DMS53 treated with DMSO at 0.1 percent for 48 hours (cell line): Measurements from ENCODE around the gene CD99.
"Not testable (repeated sequence)": the region's sequence is repeated elsewhere in the genome, so short reads cannot be mapped to it uniquely, and the experiment has no call there.

Experiments
- DNase-seq: peaks from one replicate; lab custom pipeline; 2025; ENCODE audit not compliant: unreplicated experiment; lab: John Stamatoyannopoulos, UW

The CD99 gene

DNA sequence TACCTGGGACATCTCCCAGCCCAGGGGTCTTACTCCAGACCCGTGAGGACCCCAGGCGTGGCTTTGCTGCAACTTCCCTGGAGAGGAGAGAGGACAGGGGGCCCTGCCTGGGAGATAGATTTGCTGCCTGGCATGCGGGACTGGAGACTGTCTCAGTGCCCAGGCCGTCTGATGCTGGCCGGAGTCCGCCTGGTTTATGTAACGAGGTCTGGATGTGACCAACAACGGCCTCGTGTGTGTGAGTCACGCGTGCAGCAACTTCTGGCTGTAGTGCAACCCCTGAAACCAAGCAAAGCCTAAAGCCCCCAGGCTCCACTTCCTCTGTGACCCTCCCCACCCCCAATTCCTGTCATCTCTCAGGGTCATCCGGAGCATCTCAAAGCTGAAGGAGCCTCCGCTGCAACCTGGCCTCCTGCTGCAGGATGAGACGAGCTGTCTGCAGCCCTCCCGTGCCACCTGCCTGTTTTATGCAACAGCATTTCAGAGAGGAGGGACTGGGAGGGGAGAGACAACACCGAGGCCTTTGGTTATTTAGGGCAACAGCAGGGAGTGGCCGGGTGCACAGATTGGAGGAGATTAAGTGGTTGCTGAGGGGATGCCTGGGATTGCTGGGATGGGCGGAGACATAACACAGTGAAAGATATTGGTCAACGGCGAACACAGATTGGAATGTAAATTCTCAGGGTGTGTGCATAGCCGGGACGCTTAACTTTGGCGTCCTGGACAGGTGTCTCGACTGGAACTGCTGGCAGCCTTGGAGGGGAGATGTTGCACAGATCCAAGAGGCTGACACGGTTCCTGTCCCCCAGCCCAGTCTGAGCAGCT is 76.7 kb downstream of the CD99 start:
- DNase-seq: no peak

DNA sequence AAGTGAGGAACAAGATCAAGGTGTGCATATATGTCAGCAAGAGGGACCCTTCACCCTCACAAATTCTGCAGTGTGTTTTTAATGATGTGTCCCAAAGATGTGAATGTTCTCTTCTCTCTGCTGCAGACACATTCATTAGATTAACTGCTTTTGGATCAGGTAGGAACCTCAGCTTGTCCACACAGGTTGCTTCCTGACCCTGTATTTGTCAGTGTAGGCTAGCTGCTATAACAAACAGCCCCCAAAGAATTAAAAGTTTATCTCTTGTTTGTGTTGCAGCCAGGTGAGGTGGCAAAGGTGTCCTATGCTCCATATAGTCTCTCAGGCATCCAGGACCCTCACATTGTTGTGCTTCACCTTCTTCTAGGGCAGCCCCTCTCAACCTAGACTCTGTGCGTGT is 78.5 kb downstream of the CD99 start:
- DNase-seq: no peak

DNA sequence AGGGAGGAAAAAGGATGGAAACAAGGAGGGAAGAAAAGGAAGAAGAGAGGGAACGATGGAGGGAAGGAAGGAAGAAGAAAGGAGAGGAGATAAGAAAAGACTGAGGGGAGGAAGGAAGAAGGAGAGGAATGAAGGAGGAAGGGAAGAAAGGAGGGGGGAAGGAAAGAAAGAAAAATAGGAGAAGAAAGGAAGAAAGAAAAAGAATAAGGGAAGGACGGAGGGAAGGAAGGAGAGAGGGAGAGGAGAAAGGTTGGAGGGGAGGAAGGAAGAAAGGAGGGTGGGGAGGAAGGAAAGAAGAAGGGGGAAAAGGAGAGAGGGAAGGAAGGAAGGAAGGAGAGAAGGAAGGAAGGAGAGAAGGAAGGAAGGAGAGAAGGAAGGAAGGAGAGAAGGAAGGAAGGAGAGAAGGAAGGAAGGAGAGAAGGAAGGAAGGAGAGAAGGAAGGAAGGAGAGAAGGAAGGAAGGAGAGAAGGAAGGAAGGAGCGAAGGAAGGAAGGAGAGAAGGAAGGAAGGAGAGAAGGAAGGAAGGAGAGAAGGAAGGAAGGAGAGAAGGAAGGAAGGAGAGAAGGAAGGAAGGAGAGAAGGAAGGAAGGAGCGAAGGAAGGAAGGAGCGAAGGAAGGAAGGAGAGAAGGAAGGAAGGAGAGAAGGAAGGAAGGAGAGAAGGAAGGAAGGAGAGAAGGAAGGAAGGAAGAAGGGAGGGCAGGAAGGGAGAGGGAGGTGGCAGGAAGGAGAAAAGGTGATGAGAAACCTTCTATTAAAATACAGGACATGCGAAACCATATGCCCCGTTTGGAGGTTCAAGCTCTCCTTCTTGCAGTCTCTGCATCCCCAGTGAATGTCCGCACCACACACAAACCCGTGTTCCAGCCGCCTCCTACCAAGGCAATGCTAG is 82.3 kb downstream of the CD99 start:
- DNase-seq: not testable (repeated sequence)

DNA sequence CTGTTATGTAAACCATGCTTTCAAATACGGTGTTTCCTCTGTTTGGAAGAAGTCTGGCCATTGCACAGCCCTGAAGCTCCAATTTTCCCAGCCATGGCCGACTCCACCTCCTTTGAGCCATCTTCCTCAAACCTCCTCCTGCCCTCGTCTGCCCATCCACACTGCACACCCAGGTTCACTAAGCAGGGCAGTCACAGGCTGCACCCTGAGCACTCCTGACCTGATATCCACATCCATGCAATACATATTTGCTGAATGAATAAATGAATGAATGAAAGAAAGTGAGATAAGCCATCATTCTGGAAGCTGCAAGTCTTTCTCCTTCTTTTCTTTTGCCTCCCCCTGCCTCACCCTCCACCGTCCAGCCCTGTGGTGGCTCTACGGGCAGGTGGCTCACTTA is 83.0 kb downstream of the CD99 start:
- no peak for DNase-seq

DNA sequence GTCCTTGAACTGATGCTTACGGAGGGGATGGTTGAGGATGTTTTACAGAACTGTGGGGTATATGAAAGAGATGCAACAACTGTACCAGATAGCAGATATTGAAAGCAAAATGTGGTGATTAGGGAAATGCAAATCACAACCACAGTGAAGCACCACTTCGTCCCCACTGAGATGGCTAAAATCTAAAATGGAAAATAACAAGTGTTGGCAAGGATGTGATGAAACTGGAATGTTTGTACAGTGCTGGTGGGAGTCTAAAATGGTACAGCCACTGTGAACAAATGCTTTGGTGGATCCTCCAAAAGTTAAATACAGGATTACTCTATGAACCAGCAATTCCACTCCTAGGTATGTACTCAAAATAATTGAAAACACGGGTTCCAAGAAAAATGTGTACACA is 83.7 kb downstream of the CD99 start:
- DNase-seq: no peak

DNA sequence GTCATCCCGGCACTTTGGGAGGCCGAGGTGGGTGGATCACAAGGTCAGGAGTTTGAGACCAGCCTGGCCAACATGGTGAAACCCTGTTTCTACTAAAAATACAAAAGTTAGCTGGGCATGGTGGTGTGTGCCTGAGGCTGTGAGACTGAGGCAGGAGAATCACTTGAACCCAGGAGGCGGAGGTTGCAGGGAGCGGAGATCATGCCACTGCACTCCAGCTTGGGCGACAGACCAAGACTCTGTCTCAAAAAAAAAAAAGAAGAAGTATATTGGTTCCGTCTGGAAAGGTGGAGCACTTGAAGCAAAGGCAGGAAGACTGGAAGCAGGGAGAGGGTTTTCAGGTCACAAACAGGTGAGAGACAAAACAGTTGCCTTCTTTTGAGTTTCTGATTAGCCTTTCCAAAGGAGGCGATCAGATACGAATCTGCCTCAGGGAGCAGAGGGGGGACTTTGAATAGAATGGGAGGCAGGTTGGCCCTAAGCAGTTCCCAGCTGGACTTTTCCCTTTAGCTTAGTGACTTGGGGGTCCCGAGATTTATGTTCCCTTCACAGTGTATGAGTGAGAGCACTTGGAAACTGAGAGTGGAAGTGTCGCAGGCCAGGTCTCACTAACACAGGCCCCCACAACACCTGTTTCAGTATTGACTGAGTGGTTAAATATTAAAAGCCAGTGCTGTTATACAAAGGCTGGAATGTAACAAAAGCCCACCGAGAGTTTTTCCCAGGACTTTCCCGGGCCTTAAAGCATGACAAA is 89.6 kb downstream of the CD99 start:
- DNase-seq: peak; percentile 31

DNA sequence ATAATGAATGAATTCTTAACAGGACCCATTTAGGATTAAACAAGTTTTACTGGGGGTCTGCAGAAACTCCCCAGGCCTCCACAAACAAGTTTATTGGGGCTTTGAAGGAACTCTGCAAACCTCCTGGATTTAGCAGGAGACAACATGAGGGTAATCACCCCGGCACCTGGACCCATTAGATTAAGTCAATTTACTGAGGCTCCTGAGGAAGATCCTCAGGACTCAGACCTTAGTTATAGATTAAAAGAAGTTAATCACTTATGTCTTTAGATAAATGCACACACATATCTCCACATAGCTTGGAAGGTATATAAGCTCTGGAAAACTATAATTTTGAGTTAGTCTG is 90.1 kb downstream of the CD99 start:
- peak; percentile 27 for DNase-seq

DNA sequence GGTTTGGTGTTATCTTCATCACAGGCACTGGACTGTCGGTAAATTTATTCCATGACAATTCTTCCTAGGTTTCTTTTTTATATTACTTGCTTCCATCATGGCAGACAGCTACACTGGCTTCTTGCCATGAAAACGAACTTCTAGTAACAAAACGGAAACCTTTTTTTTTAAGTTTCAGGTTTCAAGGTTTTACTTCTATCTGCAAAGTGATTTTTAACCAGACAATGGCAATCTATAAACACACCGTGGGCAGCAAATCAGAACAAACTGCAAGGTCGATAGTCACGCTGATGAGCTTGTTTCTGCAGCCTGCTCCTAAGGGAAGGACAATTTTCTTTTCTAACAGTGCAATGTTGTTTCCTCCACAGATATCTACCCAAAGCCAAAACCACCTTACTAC is 90.6 kb downstream of the CD99 start:
- no peak for DNase-seq

DNA sequence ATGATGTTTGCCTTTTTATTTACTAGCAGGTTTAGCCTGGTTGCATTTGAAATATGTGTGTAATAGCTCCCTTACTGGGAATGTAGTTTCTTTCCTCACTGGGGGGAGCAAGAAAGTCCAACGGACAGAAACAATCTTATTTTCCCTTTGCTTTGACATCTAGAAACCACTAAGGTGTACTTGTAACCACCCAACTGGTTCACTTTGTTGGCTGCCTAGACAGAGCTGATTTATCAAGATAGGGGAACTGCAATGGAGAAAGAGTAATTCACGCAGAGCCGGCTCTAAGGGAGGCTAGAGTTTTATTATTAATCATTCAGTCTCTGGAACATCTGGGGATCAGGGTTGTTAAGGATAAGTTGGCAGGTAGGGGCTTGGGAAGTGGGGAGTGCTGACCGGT is 91.1 kb downstream of the CD99 start:
- no peak for DNase-seq

DNA sequence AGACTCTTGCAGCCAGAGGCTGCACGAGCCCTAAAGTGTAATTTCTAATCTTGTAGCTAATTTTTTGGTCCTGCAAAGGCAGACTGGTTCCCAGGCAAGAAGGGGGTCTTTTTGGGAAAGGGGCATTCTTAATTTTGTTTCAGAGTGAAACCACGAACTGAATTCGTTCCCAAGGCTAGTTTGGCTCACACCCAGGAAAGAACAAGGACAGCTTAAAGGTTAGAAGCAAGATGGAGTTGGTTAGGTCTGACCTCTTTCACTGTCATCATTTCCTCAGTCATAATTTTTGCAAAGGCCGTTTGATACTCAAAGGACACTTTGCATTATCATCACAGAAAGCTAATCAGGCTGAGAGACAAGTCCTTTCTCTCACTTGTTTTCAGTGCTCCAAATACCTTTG is 91.7 kb downstream of the CD99 start:
- DNase-seq: no peak

DNA sequence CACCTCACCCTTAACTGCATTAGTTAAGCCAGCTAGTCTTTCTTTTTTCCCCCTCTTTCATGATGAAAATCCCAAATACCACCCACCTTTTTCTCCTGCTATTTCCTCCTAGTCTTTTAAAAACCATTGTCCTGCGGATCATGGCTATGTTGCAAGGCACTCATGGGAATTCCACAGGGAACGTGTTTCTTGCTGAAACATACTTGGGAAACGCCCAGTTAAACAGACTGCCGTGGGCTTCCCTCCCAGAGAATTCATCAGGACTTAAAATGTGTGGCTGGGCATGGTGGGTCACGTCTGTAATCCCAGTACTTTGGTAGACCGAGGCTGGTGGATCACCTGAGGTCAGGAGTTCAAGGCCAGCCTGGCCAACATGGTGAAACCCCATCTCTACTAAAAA is 92.9 kb downstream of the CD99 start:
- no peak for DNase-seq

DNA sequence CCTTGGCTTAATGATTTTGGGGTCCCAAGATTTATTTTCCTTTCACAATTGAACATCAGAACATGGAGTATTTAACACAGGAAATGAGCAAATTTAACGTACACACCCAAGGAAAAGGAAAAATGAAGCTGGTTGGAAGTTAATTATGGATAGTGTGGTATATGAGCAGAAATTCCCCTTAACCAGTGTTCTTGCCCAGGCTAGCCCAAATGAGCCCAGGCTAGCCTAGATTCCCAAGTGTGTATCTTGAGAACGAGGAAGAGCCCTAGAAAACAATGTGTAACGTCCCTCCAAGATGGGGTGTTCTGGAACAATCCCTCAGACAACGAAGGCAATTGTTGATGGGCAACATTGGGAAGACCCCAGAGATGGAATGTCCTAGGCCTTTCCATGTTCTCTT is 94.4 kb downstream of the CD99 start:
- no peak for DNase-seq

DNA sequence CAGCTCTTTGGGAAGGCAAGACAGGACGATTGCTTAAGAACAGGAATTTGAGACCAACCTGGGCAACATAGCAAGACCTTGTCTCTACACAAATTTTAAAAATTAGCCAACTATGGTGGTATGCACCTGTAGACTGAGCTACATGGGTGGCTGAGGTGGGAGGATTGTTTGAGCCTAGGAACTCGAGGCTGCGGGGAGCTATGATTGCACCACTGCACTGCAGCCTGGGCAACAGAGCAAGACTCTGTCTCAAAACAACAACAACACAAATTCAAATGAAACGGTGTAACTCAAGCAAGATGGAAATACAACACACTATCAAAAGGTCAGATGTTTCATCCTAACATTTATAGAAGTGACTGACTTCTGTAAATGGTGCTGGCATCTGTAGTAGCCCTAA is 97.9 kb downstream of the CD99 start:
- no peak for DNase-seq

DNA sequence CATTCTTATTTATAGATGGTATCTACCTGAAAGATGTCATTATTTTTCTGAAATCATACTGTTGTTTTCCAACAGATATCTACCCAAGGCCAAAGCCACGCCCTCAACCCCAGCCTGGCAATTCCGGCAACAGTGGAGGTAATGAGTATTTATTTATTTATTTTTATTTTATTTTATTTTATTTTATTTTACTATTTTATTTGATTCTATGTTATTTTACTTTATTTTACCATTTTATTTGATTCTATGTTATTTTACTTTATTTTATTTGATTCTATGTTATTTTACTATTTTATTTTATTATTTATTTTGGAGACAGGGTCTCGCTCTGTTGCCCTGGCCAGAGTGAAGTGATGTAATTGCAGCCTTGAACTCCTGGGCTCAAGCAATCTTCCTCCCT is 98.5 kb downstream of the CD99 start:
- no peak for DNase-seq
